ENCODE data around the gene C6orf89. TPM values are rescaled to one million over a fixed set of nuclear protein-coding genes. Genes with fewer than 3 reads are reported as not detected.

C6orf89 gene
- total RNA-seq, 2 donors from 2014 or later: 39.3 to 47.0 TPM

DNA sequence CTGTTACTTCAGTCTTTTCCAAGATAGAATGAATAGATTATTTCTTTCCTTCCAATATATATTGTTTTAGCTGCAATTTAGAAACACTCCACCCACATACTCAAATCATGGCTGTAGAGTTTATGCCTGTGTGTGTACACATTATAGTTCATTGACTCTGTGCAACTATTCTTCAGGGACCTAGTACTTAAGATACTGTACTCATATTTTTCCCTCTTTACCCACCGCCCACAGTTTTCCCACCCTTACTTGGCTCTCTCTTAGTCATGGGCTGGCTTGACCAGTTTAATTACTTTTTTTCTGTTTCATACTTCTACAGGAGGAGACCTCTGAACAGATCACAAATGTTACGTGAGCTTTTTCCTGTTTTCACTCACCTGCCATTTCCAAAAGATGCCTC, 30.4 kb downstream of the C6orf89 start:
- peaks cover 81% of the 10 kb centered on the region for H3K36me3 Mint-ChIP-seq (ENCODE audit: low read depth)
- H3K4me1 Mint-ChIP-seq: peaks cover 42% of the 10 kb centered on the region
- H3K9me3 Mint-ChIP-seq: no peaks in the 10 kb centered on the region
- H3K27ac Mint-ChIP-seq: no peak overlapping the region
- ATAC-seq (replicated peaks): no peak
- H3K4me3 Mint-ChIP-seq: peak overlapping the region; percentile 12
- H3K27me3 Mint-ChIP-seq: no peaks in the 10 kb centered on the region

DNA sequence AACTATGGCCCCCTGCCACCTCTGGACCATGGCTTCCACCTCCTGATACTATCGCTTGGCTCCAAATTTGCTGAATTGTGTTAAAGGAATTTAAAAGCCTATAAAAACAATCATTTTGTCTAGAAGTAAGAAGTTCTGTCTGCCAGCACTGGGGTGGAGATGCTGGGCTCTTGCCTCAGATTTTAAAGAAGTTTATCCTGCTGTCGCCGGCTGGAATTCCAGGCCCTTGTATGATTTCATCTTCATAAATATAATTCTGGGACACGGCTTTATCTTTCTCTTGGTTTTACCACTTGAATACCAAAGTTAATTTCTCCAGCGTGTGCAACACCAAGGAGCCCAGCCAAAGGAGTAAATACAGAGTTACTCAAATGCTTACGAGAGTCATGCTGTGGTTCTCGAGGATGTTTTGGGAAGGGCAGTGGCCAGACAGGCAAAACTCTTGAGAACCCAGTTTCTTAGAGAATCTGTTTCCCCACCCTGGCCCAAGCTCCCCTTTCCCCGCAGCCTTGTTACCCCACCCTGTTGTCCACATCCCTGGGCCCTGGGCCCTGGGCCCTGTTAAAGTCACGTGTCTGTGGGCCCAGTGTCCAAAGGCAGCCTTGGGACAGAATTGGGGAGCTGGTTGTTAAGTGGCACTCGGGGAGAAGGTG, 31.9 kb downstream of the C6orf89 start:
- Mint-ChIP-seq H3K4me3 (no peak overlapping the region), H3K27ac (no peak overlapping the region), H3K27me3 (no peaks in the 10 kb centered on the region), H3K4me1 (peaks cover 30% of the 10 kb centered on the region), H3K36me3 (ENCODE audit: low read depth) (peaks cover 86% of the 10 kb centered on the region), H3K9me3 (no peaks in the 10 kb centered on the region)
- ATAC-seq (replicated peaks): no peak

DNA sequence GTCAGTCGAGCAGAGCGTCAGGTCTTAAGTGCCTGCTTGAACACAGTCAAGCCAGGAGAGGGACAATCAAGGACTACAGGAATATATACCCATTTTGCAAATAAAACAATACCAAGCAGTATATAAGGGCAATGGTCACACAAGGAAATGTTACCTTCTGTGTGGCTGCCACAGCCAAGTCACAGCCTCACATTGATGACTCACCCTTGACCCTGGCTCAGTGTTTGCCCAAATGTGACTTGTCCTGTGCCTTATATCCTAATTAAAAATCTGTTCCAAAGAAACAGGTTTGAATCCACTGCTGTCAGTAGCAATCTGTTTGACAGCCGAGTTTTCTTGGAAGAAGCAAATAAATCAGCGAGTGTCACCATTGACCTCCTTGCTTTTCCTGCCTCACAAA, 34.3 kb downstream of the C6orf89 start:
- no peak for ATAC-seq (replicated peaks)
- Mint-ChIP-seq H3K4me1 (peaks cover 9% of the 10 kb centered on the region), H3K9me3 (no peaks in the 10 kb centered on the region), H3K27ac (no peak overlapping the region), H3K4me3 (no peak overlapping the region), H3K36me3 (ENCODE audit: low read depth) (peaks cover 92% of the 10 kb centered on the region), H3K27me3 (no peaks in the 10 kb centered on the region)

GRCh38 chr6:36920546-36920945, 34.8 kb downstream of the C6orf89 start:
- no peak for ATAC-seq (replicated peaks)
- Mint-ChIP-seq H3K4me3 (no peak overlapping the region), H3K36me3 (ENCODE audit: low read depth) (peaks cover 92% of the 10 kb centered on the region)

GRCh38 chr6:36924131-36924530, 38.4 kb downstream of the C6orf89 start:
- Mint-ChIP-seq H3K9me3 (no peaks in the 10 kb centered on the region), H3K27ac (no peak overlapping the region), H3K36me3 (ENCODE audit: low read depth) (peaks cover 62% of the 10 kb centered on the region), H3K4me3 (no peak overlapping the region), H3K4me1 (peaks cover 5% of the 10 kb centered on the region), H3K27me3 (no peaks in the 10 kb centered on the region)
- ATAC-seq (replicated peaks): no peak

More at GRCh38 chr6:36920546-36920945, 34.8 kb downstream of the C6orf89 start:
- Mint-ChIP-seq H3K27ac (no peak overlapping the region), H3K9me3 (no peaks in the 10 kb centered on the region), H3K4me1 (peaks cover 6% of the 10 kb centered on the region), H3K27me3 (no peaks in the 10 kb centered on the region)

DNA sequence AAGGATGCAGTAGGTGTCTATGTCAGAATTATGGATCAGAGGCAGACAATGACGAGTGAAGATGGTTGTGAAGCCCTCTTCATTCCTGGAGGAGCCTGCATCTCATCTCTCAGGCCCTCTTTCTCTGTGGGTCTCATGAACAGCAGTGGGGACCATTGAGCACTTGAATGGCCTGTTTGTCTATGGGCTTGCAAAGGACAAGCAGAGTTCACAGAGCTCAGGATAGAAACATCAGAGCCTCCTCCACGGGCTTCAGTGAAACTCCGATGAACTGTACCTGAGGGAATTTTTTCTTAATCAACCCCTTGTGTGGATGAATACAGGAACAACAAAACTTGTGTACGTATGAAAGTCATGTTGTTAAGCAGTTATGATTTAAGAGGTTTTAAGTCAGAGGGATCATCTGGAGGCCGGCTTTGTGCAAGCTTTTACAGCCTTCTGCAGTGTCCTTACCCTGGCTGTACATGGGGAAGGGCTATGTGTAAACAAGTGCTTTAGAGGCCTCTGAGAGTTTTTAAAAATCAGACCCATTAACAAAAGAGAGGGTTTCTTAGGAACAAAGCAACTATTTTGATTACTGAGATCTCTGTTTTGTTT, 39.1 kb downstream of the C6orf89 start:
- H3K27me3 Mint-ChIP-seq: no peaks in the 10 kb centered on the region
- H3K9me3 Mint-ChIP-seq: no peaks in the 10 kb centered on the region
- no peak overlapping the region for H3K4me3 Mint-ChIP-seq
- peak overlapping the region; percentile 46 for H3K27ac Mint-ChIP-seq
- peaks cover 5% of the 10 kb centered on the region for H3K4me1 Mint-ChIP-seq
- no peak for ATAC-seq (replicated peaks)
- peaks cover 55% of the 10 kb centered on the region for H3K36me3 Mint-ChIP-seq (ENCODE audit: low read depth)

GRCh38 chr6:36925809-36926208, 40.1 kb downstream of the C6orf89 start:
- ATAC-seq (replicated peaks): peak; percentile 85
- peak overlapping the region; percentile 13 for H3K4me3 Mint-ChIP-seq

GRCh38 chr6:36926708-36927513, 41.2 kb downstream of the C6orf89 start:
- H3K36me3 Mint-ChIP-seq (ENCODE audit: low read depth): peaks cover 34% of the 10 kb centered on the region
- peaks cover 10% of the 10 kb centered on the region for H3K4me1 Mint-ChIP-seq
- no peak overlapping the region for H3K27ac Mint-ChIP-seq
- H3K27me3 Mint-ChIP-seq: no peaks in the 10 kb centered on the region
- peak; percentile 61 for ATAC-seq (replicated peaks)
- H3K4me3 Mint-ChIP-seq: no peak overlapping the region
- no peaks in the 10 kb centered on the region for H3K9me3 Mint-ChIP-seq

More at GRCh38 chr6:36925809-36926208, 40.1 kb downstream of the C6orf89 start:
- peaks cover 45% of the 10 kb centered on the region for H3K36me3 Mint-ChIP-seq (ENCODE audit: low read depth)
- H3K27me3 Mint-ChIP-seq: no peaks in the 10 kb centered on the region
- H3K27ac Mint-ChIP-seq: peak overlapping the region; percentile 46
- H3K9me3 Mint-ChIP-seq: no peaks in the 10 kb centered on the region
- peaks cover 5% of the 10 kb centered on the region for H3K4me1 Mint-ChIP-seq

DNA sequence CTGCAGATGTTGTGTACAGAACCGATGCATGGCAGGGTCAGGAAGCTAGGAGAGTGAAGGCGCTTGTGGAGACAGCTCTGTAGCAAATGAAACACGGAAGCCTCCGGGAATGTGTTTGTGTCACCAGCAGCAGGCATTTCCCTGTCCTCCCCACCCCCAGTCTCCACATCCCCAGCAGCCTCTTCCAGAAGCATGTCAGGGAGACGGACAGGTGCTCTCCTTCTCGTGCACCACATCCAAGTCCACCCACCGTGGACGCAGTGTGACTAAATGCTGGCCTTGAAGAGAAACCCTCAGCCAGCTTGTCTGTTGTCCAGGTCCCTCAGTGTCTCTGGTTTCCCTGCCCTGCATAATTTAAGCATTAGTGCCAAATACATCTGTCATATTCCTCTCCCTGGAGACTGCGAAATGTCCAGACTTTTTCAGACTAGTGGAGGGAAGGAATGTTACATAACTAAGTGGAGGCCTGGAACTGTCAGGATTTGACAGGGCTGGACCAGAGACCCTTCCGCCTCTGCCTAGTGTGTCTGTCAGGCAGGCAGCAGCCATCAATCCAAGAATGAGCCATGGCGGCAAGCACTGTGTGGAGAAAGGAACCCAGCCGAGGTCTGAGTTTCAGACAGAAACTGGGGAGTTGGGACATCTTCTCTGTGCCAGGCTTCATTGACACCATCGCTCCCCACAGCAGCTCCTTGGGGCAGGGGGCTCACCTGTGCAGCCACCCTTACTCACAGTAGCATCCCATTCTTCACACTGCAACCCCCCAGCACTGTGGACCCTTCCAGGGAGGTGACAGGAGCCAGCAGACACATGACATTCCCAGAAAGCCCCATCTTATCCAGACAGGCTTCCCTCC, 42.2 kb downstream of the C6orf89 start:
- peaks cover 10% of the 10 kb centered on the region for H3K4me1 Mint-ChIP-seq
- ATAC-seq (replicated peaks): no peak
- H3K9me3 Mint-ChIP-seq: no peaks in the 10 kb centered on the region
- no peak overlapping the region for H3K27ac Mint-ChIP-seq
- peaks cover 26% of the 10 kb centered on the region for H3K36me3 Mint-ChIP-seq (ENCODE audit: low read depth)
- no peaks in the 10 kb centered on the region for H3K27me3 Mint-ChIP-seq
- no peak overlapping the region for H3K4me3 Mint-ChIP-seq

GRCh38 chr6:36928547-36928918, 42.8 kb downstream of the C6orf89 start:
- no peak overlapping the region for H3K27ac Mint-ChIP-seq
- H3K27me3 Mint-ChIP-seq: no peaks in the 10 kb centered on the region
- no peak for ATAC-seq (replicated peaks)
- H3K4me3 Mint-ChIP-seq: no peak overlapping the region
- peaks cover 10% of the 10 kb centered on the region for H3K4me1 Mint-ChIP-seq
- peaks cover 20% of the 10 kb centered on the region for H3K36me3 Mint-ChIP-seq (ENCODE audit: low read depth)
- H3K9me3 Mint-ChIP-seq: no peaks in the 10 kb centered on the region

DNA sequence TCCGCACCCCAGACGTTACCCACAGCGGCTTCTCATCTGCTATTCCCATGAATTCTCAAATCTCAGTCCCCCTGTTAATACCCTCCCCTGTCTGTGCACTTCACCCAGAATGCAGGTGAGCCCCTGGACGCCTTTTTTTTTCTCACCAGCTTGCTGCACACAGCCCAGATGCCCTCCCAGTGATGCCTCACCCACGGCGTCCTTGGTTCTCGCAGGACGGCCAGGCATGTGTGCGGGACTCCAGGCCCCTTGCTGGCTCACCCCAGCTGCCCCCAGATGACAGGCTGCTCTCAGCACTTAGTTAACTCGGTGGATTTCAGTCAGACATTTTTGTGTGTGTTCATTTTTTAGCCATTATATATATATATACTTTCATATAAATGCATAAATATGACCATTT, 43.4 kb downstream of the C6orf89 start:
- Mint-ChIP-seq H3K4me1 (peaks cover 10% of the 10 kb centered on the region), H3K27ac (no peak overlapping the region), H3K9me3 (no peaks in the 10 kb centered on the region), H3K36me3 (ENCODE audit: low read depth) (peaks cover 14% of the 10 kb centered on the region), H3K4me3 (no peak overlapping the region), H3K27me3 (no peaks in the 10 kb centered on the region)
- no peak for ATAC-seq (replicated peaks)

DNA sequence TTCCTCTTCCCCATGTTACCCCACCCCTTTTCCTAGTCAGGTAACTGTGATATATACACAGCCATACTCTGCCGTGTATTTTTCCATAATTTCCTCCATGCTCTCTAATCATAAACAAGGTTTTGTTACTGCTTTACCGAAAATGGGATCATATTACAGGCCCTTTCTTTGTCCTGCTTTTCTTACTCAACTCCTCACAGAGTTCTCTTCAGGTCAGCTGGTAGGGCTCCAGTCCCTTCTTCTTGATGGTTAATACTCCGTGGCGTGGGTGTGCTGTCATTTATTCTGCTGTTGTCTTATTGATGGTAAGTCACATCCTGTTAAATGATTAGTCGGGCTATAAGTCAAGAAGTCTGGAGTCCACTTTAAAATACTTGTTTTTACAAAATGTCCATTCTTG, 43.9 kb downstream of the C6orf89 start:
- Mint-ChIP-seq H3K27ac (no peak overlapping the region), H3K27me3 (no peaks in the 10 kb centered on the region), H3K9me3 (no peaks in the 10 kb centered on the region), H3K4me3 (no peak overlapping the region), H3K4me1 (peaks cover 10% of the 10 kb centered on the region), H3K36me3 (ENCODE audit: low read depth) (peaks cover 9% of the 10 kb centered on the region)
- ATAC-seq (replicated peaks): no peak

DNA sequence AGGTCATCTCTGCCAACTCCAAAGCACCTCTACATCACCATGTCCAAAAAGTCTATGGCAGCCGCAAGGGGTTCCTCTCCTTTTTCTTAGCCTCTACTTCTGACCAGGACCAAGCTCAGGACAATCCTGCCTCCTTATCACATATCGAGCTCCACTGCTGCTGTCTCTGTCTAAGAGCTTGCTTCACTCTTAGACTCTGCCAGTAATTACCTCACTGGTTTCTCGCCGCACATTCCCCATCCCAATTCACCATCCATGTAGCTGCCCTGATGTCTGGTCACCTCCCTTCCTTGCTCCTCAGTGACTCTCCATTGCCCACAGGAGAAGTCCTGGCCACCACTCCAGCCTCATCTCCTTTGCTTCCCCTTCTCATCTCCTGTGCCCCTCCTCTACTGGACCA, 44.7 kb downstream of the C6orf89 start:
- Mint-ChIP-seq H3K27ac (no peak overlapping the region), H3K27me3 (no peaks in the 10 kb centered on the region), H3K4me3 (no peak overlapping the region), H3K9me3 (no peaks in the 10 kb centered on the region), H3K36me3 (ENCODE audit: low read depth) (peaks cover under 1% of the 10 kb centered on the region), H3K4me1 (peaks cover 10% of the 10 kb centered on the region)
- no peak for ATAC-seq (replicated peaks)

DNA sequence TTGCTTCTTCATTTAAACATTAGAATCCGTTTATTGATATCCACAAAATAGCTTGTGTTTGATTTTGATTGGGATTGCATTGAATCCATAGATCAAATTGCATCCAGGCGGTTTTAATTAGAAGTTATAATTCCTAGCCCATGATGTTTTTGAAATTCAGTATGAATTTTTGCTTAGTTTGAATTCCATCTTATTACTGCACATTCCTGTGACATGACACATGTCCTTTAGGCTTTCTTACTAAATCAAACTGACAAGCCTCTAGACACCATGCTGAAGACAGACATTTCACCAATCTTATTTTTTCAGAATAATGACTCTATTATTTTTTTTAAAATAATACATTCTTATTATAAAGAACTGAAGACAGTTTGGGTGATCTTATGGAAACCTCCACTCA, 47.4 kb downstream of the C6orf89 start:
- Mint-ChIP-seq H3K4me1 (peaks cover 5% of the 10 kb centered on the region), H3K27ac (no peak overlapping the region), H3K9me3 (no peaks in the 10 kb centered on the region), H3K4me3 (no peak overlapping the region), H3K27me3 (no peaks in the 10 kb centered on the region), H3K36me3 (ENCODE audit: low read depth) (no peaks in the 10 kb centered on the region)
- ATAC-seq (replicated peaks): no peak
